Testis (tissue), 3 donors: ENCODE data around the gene CD80. TPM values are rescaled to one million over a fixed set of nuclear protein-coding genes. Genes with fewer than 3 reads are reported as not detected.

Experiments used
- DNase-seq: peaks from one replicate; pipeline ENCODE4 v3.0.0-alpha.2; 2019
- H3K27ac ChIP-seq, 2 donors: fragments of 200-600 bp; sonication (generic); one replicate each; pipeline ENCODE4 v1.5.1; 2019
- H3K27me3 ChIP-seq: fragments of 200-600 bp; sonication (generic); one replicate; pipeline ENCODE4 v1.5.1; 2019
- H3K36me3 ChIP-seq: fragments of 200-600 bp; sonication (generic); one replicate; pipeline ENCODE4 v1.5.1; 2017; ENCODE audit warnings: low read depth; ENCODE audit errors: missing control alignments
- H3K4me1 ChIP-seq: fragments of 200-600 bp; sonication (generic); one replicate; pipeline ENCODE4 v1.5.1; 2019
- H3K4me3 ChIP-seq, 2 donors: fragments of 200-600 bp; sonication (generic); one replicate each; pipeline ENCODE4 v1.5.1; 2017 to 2019
- H3K9me3 ChIP-seq: fragments of 200-600 bp; sonication (generic); one replicate; pipeline ENCODE4 v1.5.1; 2017
- POLR2A ChIP-seq: fragments of 450-650 bp; IDR thresholded peaks from one replicate; pipeline ENCODE4 v1.6.1; 2017; ENCODE audit warnings: antibody characterized with exemption, mild to moderate bottlenecking, moderate library complexity
- WGBS, 2 donors: methylation state at CpG; one replicate each; pipeline ENCODE4 v1.1.5; 2018; 5-methylcytosine and 5-hydroxymethylcytosine counted together
- intact Hi-C: fragments of 100-400 bp; cut with DNase I; formaldehyde crosslinking; loops from one replicate; pipeline ENCODE4 v1.15.1; 2023; ENCODE audit warnings: low total_unique reads
- polyA plus RNA-seq: library from polyadenylated mRNA; stranded (reverse); fragments of 350-450 nt; fragmentation: Illumina TruSeq; extraction: RNeasy Lipid Tissue Mini Kit (QIAGEN cat#74804); gene quantifications from one replicate; pipeline ENCODE4 v1.2.3, GENCODE V29; 2014; ENCODE audit warnings: low read depth, low replicate concordance; ENCODE audit not compliant: insufficient read depth
- total RNA-seq, 2 donors: library from RNA; depleted of rRNA; stranded (reverse); fragments of >200 nt; gene quantifications; one replicate each; pipeline ENCODE4 v1.2.3, GENCODE V29; 2016
- TF ChIP-seq, protein P1 (sequence below), 3 experiments: fragments of 450-650 bp in 2 of 3; fragments of 200-600 bp in 1 of 3; sonication (generic) in 1 of 3; IDR thresholded peaks; one replicate each; pipeline ENCODE4 v1.5.1; 2016 to 2019; ENCODE audit warnings: antibody characterized with exemption in 3 of 3, mild to moderate bottlenecking in 2 of 3, moderate library complexity in 1 of 3

The CD80 gene
- total and polyA plus RNA-seq, 3 donors from 2014 or later: 0.42 to 2.0 (median 0.74) TPM

DNA sequence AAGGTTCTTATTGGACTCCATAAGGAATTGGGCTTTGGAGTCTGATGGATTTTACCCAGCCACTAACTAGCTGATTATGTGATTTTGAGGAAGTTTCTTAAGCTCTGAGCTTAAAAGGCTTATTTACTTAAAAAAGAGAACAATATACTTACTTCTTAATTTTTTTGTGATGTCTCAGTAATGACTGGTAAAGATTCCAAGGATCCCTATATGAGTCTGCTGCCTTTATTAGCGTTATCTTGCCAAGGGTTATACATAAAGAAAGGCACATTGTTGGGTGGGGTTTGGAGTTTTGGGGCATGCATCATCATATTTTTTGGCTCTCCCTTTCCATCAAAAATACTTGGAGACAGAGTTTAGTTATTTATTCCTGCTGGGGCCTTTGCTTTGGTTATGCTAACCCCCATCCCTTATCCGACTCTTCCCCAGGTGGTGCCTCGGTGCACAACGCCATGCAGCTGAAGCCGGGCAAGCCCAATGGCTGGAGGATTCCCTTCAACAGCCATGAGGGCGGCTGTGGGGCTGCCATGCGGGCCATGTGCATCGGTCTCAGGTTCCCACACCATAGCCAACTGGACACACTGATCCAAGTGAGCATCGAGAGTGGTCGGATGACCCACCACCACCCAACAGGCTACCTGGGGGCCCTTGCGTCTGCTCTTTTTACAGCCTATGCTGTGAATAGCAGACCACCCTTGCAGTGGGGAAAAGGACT is 26.6 kb upstream of the CD80 start:
- Histone ChIP-seq H3K9me3 (no peaks in the 10 kb centered on the region), H3K27ac (no peak overlapping the region), H3K4me1 (no peaks in the 10 kb centered on the region), H3K4me3 (no peak overlapping the region), H3K27me3 (no peaks in the 10 kb centered on the region), H3K36me3 (no peaks in the 10 kb centered on the region)
- WGBS, 2 donors: 88 to 97% methylated on average over 8 to 11 of the region's 11 CpGs
- no peak for TF ChIP-seq POLR2A
- TF ChIP-seq, protein P1, sequence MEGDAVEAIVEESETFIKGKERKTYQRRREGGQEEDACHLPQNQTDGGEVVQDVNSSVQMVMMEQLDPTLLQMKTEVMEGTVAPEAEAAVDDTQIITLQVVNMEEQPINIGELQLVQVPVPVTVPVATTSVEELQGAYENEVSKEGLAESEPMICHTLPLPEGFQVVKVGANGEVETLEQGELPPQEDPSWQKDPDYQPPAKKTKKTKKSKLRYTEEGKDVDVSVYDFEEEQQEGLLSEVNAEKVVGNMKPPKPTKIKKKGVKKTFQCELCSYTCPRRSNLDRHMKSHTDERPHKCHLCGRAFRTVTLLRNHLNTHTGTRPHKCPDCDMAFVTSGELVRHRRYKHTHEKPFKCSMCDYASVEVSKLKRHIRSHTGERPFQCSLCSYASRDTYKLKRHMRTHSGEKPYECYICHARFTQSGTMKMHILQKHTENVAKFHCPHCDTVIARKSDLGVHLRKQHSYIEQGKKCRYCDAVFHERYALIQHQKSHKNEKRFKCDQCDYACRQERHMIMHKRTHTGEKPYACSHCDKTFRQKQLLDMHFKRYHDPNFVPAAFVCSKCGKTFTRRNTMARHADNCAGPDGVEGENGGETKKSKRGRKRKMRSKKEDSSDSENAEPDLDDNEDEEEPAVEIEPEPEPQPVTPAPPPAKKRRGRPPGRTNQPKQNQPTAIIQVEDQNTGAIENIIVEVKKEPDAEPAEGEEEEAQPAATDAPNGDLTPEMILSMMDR (IDR thresholded peaks at IDR 0.05): no peak
- intact Hi-C loops: no loop called here
- no peak for DNase-seq

DNA sequence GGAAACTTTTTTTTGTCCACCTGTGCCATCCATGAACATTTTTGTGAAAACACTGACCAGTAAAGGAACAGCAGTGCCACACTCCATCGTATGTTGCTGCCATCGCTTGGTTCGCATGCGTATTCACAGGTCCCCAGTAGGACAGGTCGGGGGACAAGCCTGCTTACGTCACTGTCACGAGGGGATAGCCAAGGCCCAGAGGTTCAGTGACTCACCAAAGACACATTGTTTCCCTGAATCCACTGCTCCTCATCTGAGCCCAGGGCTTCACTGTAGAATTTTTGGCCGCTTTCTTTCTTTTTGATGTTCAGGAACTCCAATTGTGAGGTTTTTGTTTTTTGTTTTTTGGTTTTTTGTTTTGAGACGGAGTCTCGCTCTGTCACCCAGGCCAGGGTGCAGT is 25.8 kb upstream of the CD80 start:
- Histone ChIP-seq H3K36me3 (no peaks in the 10 kb centered on the region), H3K4me3 (no peak overlapping the region), H3K9me3 (no peaks in the 10 kb centered on the region), H3K27ac (no peak overlapping the region), H3K4me1 (peaks cover 4% of the 10 kb centered on the region), H3K27me3 (no peaks in the 10 kb centered on the region)
- intact Hi-C loops: no loop called here
- WGBS, 2 donors: 94 to 95% methylated on average over 10 of the region's 10 CpGs
- TF ChIP-seq POLR2A: no peak
- TF ChIP-seq, protein P1 (IDR thresholded peaks at IDR 0.05): no peak
- no peak for DNase-seq

GRCh38 chr3:119582178-119582577 is 22.8 kb upstream of the CD80 start:
- H3K36me3 ChIP-seq: no peaks in the 10 kb centered on the region
- TF ChIP-seq, protein P1 (IDR thresholded peaks at IDR 0.05): no peak
- TF ChIP-seq POLR2A: no peak
- H3K27ac ChIP-seq: no peak overlapping the region
- 88 to 91% methylated on average over 6 of the region's 6 CpGs for WGBS, 2 donors
- DNase-seq: no peak
- intact Hi-C loops: no loop called here
- no peaks in the 10 kb centered on the region for H3K9me3 ChIP-seq
- no peak overlapping the region for H3K4me3 ChIP-seq
- H3K27me3 ChIP-seq: no peaks in the 10 kb centered on the region
- peaks cover 6% of the 10 kb centered on the region for H3K4me1 ChIP-seq

DNA sequence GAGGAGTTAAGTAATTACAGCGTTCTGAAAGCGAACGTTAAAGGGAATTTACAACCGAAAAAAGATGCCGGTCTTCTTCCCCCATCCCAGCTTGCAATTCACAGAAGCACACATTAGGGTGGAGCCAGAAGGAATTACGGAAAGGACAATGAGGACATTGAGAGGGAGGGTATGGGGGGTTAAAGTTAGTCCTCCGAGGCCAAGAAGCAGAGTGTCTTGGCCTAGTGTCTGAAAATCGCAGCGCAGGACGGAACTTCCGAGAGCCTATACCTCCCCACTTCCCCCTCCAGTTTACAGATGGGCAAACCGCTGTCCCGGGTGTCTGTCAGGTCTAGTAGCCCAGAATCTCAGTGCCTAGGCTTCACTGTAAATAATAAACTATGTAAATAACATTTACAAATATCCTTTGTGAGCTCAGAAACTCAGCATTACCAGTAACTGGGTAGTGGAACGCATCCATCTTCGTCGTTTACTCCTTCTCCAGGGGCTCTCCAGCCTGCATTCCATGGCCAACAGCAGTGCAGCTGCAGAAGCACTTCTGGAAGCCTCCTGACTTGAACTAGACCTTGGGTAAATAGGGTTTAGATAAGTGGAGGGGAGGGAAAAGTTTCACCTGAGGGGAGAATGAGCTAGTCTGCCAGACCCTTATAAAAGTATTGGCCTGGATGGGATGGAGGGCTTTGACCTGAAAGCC is 20.8 kb upstream of the CD80 start:
- H3K27ac ChIP-seq: peak overlapping the region; percentile 95
- no peaks in the 10 kb centered on the region for H3K27me3 ChIP-seq
- H3K4me3 ChIP-seq: peak overlapping the region; percentile 64 to 76
- intact Hi-C loops: no loop called here
- no peaks in the 10 kb centered on the region for H3K9me3 ChIP-seq
- peak; percentile 61 for DNase-seq
- no peak for TF ChIP-seq POLR2A
- TF ChIP-seq, protein P1 (IDR thresholded peaks at IDR 0.05): peak in 1 of 3 experiments; percentile 0
- peaks cover 11% of the 10 kb centered on the region for H3K4me1 ChIP-seq
- 4 to 10% methylated on average over 16 of the region's 16 CpGs for WGBS, 2 donors
- H3K36me3 ChIP-seq: no peaks in the 10 kb centered on the region
